Measurements from ENCODE around the gene FOXP1. TPM values are rescaled to one million over a fixed set of nuclear protein-coding genes. Genes with fewer than 3 reads are reported as not detected.
A peak's percentile ranks its signal among the peaks of the same experiment; 100 is the strongest.

The FOXP1 gene
- total RNA-seq, 1 donor, result 195 TPM

GRCh38 chr3:71062952-71063772, 520.4 kb downstream of the FOXP1 start:
- H3K27ac ChIP-seq (ENCODE audit: low read depth, low read length), result peak overlapping the region; percentile 98
- no peak for TF ChIP-seq CTCF (IDR thresholded peaks at IDR 0.05; ENCODE audit: extremely low read depth, low read depth, low read length)

GRCh38 chr3:71062037-71062932, 521.2 kb downstream of the FOXP1 start:
- Histone ChIP-seq H3K27me3 (ENCODE audit: insufficient read depth, low read length) (no peaks in the 10 kb centered on the region), H3K4me1 (ENCODE audit: insufficient read depth, low read length) (peaks cover 72% of the 10 kb centered on the region), H3K27ac (ENCODE audit: low read depth, low read length) (peak overlapping the region; percentile 98), H2AFZ (ENCODE audit: low read length) (no peak overlapping the region), H3K36me3 (ENCODE audit: insufficient read depth, low read length) (no peaks in the 10 kb centered on the region), H3K9me3 (ENCODE audit: low read depth, low read length) (no peaks in the 10 kb centered on the region), H3K4me2 (ENCODE audit: insufficient read depth, low read length) (peak overlapping the region; percentile 97), H3K79me2 (ENCODE audit: insufficient read depth, low read length) (peaks cover 95% of the 10 kb centered on the region), H3K4me3 (ENCODE audit: insufficient read depth, low read length) (peak overlapping the region; percentile 84), H4K20me1 (ENCODE audit: insufficient read depth, low read length) (peaks cover 4% of the 10 kb centered on the region)
- peak; percentile 62 for DNase-seq (ENCODE audit: insufficient read length, low spot score, missing footprints)
- TF ChIP-seq CTCF (IDR thresholded peaks at IDR 0.05; ENCODE audit: extremely low read depth, low read depth, low read length), result no peak

More at GRCh38 chr3:71062952-71063772, 520.4 kb downstream of the FOXP1 start:
- Histone ChIP-seq H3K4me3 (ENCODE audit: insufficient read depth, low read length) (peak overlapping the region; percentile 84), H3K36me3 (ENCODE audit: insufficient read depth, low read length) (no peaks in the 10 kb centered on the region), H3K79me2 (ENCODE audit: insufficient read depth, low read length) (peaks cover 93% of the 10 kb centered on the region), H3K4me2 (ENCODE audit: insufficient read depth, low read length) (peak overlapping the region; percentile 97), H2AFZ (ENCODE audit: low read length) (no peak overlapping the region), H4K20me1 (ENCODE audit: insufficient read depth, low read length) (peaks cover 4% of the 10 kb centered on the region), H3K27me3 (ENCODE audit: insufficient read depth, low read length) (no peaks in the 10 kb centered on the region), H3K9me3 (ENCODE audit: low read depth, low read length) (no peaks in the 10 kb centered on the region), H3K4me1 (ENCODE audit: insufficient read depth, low read length) (peaks cover 67% of the 10 kb centered on the region)
- peak; percentile 78 for DNase-seq (ENCODE audit: insufficient read length, low spot score, missing footprints)

GRCh38 chr3:71061581-71061980, 521.9 kb downstream of the FOXP1 start:
- Histone ChIP-seq H3K27ac (ENCODE audit: low read depth, low read length) (peak overlapping the region; percentile 98), H4K20me1 (ENCODE audit: insufficient read depth, low read length) (peaks cover 4% of the 10 kb centered on the region), H3K4me2 (ENCODE audit: insufficient read depth, low read length) (peak overlapping the region; percentile 97), H3K27me3 (ENCODE audit: insufficient read depth, low read length) (no peaks in the 10 kb centered on the region), H2AFZ (ENCODE audit: low read length) (no peak overlapping the region), H3K9me3 (ENCODE audit: low read depth, low read length) (no peaks in the 10 kb centered on the region), H3K36me3 (ENCODE audit: insufficient read depth, low read length) (no peaks in the 10 kb centered on the region), H3K4me1 (ENCODE audit: insufficient read depth, low read length) (peaks cover 72% of the 10 kb centered on the region), H3K79me2 (ENCODE audit: insufficient read depth, low read length) (peaks cover 93% of the 10 kb centered on the region), H3K4me3 (ENCODE audit: insufficient read depth, low read length) (peak overlapping the region; percentile 84)
- no peak for DNase-seq (ENCODE audit: insufficient read length, low spot score, missing footprints)
- no peak for TF ChIP-seq CTCF (IDR thresholded peaks at IDR 0.05; ENCODE audit: extremely low read depth, low read depth, low read length)
